ENCODE results near the gene BLCAP.
"Not testable (repeated sequence)": the region's sequence is repeated elsewhere in the genome, so short reads cannot be mapped to it uniquely, and the experiment has no call there.

The BLCAP gene

DNA sequence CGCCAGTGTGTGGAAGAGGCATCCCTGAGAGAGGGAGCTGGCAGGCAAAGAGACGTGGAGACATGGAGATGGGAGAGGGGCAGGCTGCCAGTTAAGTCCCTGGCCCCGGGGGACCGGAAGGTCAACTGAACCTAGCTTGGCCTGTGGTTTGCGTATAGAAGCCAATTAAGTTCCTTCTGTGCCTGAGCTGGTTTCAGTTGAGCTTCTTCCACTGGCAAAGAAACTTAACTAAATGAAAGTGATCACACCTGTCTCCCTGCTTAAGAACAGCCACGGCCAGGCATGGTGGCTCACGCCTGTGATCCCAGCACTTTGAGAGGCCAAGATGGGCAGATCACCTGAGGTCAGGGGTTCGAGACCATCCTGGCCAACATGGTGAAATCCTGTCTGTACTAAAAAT, 33.4 kb downstream of the BLCAP start:
- no peak for DNase-seq (ENCODE audit: low read depth in 2 of 2)
- no peak overlapping the region for H3K4me3 ChIP-seq (replicated peaks in 1 of 2; ENCODE audit: low read depth in 2 of 2, low read length in 2 of 2)
- TF ChIP-seq, protein P1, sequence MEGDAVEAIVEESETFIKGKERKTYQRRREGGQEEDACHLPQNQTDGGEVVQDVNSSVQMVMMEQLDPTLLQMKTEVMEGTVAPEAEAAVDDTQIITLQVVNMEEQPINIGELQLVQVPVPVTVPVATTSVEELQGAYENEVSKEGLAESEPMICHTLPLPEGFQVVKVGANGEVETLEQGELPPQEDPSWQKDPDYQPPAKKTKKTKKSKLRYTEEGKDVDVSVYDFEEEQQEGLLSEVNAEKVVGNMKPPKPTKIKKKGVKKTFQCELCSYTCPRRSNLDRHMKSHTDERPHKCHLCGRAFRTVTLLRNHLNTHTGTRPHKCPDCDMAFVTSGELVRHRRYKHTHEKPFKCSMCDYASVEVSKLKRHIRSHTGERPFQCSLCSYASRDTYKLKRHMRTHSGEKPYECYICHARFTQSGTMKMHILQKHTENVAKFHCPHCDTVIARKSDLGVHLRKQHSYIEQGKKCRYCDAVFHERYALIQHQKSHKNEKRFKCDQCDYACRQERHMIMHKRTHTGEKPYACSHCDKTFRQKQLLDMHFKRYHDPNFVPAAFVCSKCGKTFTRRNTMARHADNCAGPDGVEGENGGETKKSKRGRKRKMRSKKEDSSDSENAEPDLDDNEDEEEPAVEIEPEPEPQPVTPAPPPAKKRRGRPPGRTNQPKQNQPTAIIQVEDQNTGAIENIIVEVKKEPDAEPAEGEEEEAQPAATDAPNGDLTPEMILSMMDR (IDR thresholded peaks at IDR 0.05; ENCODE audit: low read depth, low read length): no peak

DNA sequence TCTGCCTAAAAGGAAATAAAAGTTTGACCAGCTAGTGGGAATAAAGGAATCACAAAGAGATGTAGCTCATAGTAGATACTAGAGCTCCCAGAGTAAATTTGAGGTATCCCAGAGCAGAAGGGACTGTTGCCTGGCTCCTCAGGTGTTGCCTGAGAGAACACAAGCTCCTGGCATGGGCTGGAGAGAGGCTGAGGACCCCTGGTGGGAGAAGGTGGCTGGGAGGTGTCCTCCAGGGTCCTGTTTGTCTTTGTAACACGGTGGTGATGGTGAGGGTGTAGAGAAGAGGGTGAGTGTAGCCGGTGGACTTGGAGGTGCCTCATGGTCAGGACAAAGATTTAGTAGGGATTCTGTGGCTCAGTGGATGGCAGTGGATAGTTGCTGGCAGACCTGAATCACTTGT, 34.7 kb downstream of the BLCAP start:
- H3K4me3 ChIP-seq (replicated peaks in 1 of 2; ENCODE audit: low read depth in 2 of 2, low read length in 2 of 2): no peak overlapping the region
- TF ChIP-seq, protein P1 (IDR thresholded peaks at IDR 0.05; ENCODE audit: low read depth, low read length): no peak
- DNase-seq (ENCODE audit: low read depth in 2 of 2): no peak

DNA sequence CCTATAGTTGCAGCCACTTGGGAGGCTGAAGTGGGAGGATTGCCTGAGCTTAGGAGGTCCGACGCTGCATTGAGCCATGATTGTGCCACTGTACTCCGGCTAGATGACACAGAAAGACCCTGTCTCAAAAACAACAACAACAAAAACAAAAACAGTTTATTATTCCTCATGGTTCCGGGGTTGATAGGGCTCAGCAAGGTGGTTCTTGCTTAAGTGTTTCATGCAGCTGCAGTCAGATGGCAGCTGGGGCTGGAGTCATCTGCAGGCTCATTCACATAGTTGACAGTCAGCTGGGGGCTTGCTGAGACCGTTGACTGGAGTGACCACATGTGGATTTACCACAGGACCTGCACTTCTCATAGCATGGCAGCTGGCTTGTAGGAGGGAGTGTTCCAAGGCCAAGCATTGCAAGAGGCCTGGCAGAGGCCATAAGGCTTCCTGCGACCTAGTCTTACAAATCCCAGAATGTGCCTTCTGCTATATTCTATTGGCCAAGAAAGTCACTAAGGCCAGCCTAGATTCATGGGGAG, 35.5 kb downstream of the BLCAP start:
- no peak overlapping the region for H3K4me3 ChIP-seq (replicated peaks in 1 of 2; ENCODE audit: low read depth in 2 of 2, low read length in 2 of 2)
- DNase-seq (ENCODE audit: low read depth in 2 of 2): no peak
- TF ChIP-seq, protein P1 (IDR thresholded peaks at IDR 0.05; ENCODE audit: low read depth, low read length): no peak

DNA sequence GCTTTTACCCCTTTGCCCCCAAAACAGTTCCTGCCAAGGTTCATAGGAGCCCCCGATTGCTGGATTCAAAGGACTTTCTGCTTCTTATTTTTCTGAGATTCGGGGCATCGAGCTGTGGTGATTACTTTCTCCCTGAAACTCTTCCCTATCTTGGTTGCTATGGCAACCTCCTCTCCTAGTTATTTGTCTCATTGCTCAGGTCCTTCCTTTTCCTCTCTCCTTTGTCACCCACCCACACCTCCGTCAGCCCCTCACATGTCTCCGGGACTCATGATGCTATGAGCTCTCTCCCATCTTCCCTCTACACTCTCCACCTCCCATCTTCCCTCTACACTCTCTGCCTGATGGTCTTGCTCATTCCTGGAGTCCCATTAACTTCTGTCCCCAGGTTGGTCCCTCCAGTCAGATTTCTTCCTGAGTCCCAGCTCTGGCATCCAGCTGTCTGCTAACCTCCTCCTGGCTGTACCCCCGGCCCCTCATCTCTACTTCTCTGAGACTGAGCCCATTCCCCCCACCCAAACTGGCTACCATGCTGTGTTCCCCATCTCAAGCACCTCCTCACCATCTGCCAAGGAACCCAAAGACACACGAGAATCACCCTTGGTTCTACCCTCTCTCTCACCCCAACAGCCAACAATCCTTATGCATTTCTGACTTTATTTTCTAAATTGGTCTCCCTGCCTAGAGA, 36.9 kb downstream of the BLCAP start:
- TF ChIP-seq, protein P1 (IDR thresholded peaks at IDR 0.05; ENCODE audit: low read depth, low read length): no peak

DNA sequence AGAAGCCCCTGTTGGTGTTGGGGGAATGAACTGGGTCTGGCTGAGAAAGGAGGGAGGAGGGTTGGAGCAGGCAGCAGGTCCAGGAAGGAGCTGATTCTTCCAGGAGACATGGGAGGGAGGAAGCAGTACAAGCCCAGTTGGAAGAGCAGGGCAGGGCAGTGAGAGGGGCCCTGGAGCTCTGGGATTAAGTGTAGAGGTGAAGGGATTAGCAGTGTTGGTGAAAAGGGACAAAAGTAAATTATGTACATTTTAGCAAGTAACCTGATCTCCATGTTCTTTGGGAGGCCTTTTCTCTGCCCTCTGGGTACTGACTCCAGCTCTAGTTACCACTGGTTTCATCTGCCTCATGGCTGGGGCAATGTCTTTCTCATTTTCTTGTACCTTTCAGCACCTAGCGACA, 41.5 kb downstream of the BLCAP start:
- not testable (repeated sequence) for DNase-seq (ENCODE audit: low read depth in 2 of 2); H3K4me3 ChIP-seq (replicated peaks in 1 of 2; ENCODE audit: low read depth in 2 of 2, low read length in 2 of 2)

More for the DNA sequence above, 36.9 kb downstream of the BLCAP start:
- H3K4me3 ChIP-seq (replicated peaks in 1 of 2; ENCODE audit: low read depth in 2 of 2, low read length in 2 of 2): no peak overlapping the region
- no peak for DNase-seq (ENCODE audit: low read depth in 2 of 2)

DNA sequence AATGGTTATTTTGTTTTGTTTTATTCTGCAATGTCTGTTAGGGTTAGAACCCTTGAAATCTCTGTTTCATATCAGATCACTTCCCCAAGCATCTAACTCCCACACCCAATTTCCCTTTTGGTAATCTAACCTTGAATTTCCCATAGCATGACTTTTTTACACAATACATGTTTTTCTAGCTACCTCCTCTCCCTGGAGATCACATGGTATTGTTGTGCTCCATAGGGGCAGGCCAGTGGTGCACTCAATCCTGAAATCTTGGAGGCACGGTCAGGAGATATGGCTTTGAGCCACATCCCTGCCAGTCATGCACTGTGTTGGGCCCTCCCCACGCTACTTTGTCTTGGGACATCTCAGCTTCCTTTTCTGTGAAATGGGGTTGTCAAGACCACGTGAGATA, 43.3 kb downstream of the BLCAP start:
- DNase-seq (ENCODE audit: low read depth in 2 of 2): no peak
- TF ChIP-seq, protein P1 (IDR thresholded peaks at IDR 0.05; ENCODE audit: low read depth, low read length): no peak
- H3K4me3 ChIP-seq (replicated peaks in 1 of 2; ENCODE audit: low read depth in 2 of 2, low read length in 2 of 2): no peak overlapping the region

DNA sequence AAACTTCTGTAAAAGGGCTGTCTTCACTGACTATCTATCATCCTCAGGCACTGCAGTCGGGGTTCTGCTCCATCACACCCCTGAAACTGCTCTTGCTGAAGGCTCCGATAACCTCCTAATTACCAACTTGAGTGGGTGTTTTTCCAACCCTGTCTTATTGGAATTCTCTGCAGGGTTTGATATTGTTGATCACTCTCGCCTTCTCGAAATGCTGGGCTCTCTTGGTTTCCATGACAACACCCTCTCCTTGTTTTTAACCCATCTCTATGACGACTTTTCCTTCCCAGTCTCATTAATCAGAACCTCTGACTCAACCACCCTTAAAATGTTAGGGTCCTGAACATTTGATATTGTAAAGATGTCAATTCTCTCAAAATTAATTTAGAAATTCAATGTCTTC, 46.1 kb downstream of the BLCAP start:
- H3K4me3 ChIP-seq (replicated peaks in 1 of 2; ENCODE audit: low read depth in 2 of 2, low read length in 2 of 2): no peak overlapping the region
- DNase-seq (ENCODE audit: low read depth in 2 of 2): no peak
- TF ChIP-seq, protein P1 (IDR thresholded peaks at IDR 0.05; ENCODE audit: low read depth, low read length): no peak

All from cardiac fibroblast (primary cell).